ENCODE measurements around the gene ZSCAN30. TPM values are rescaled to one million over a fixed set of nuclear protein-coding genes. Genes with fewer than 3 reads are reported as not detected.

ZSCAN30 gene
- total RNA-seq, 1 donor from 2014 or later, result 30.8 TPM

GRCh38 chr18:35282353-35282752 is 7.7 kb downstream of the ZSCAN30 start:
- no peak for DNase-seq (ENCODE audit: low spot score)

DNA sequence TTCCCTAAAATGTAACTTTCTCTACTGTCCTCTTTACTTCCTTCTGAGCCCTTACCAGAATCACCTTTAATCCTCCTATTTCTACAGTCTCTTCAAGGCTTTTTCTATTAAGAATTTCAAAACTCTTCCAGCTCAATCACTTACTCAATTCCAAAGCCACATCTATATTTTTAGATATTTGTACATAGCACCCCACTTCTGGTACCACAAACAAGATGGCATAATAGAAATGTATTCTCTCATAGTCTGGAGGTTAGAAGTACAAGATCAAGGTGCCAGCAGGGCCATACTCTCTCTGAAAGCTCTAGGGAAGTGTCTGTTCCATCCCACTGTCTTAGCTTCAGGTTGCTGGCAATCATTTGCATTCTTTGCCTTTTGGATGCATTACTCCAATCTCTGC is 11.1 kb downstream of the ZSCAN30 start:
- no peak for DNase-seq (ENCODE audit: low spot score)

- no peak for DNase-seq (ENCODE audit: low spot score)
Measured at GRCh38 chr18:35278085-35278484, 11.9 kb downstream of the ZSCAN30 start.

DNA sequence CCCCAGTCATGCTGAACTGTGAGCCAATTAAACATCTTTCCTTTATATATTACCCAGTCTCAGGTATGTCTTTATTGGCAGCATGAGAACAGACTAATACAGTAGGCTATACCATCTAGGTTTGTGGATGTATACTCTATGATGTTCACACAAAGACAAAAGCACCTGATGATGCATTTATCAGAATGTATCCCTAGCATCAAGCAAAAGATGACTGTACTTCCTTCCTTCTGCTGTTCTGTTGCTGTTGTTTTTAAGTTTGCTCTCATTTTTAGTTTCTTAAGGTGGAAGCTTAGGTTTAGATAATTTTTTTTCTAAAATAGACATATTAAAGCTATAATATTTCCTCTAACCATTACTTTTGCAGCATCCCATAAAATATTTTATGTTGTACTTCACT is 12.4 kb downstream of the ZSCAN30 start:
- DNase-seq (ENCODE audit: low spot score), result no peak

DNA sequence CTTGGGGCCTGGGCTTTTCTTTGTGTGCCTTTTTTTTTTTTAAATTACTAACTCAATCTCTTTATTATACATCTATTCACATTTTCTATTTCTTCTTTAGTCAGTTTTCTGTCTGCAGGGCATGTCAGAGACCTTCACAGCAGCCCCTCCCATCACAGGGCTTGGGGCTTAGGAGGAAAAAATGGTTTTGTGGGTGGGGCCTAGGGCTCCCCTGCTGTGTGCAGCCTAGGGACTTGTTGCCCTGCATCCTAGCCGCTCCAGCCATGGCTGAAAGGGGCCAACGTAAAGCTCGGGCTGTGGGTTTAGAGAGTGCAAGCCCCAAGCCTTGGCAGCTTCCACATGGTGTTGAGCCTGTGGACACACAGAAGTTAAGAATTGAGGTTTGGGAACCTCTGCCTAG is 13.8 kb downstream of the ZSCAN30 start:
- DNase-seq (ENCODE audit: low spot score), result no peak

- no peak for DNase-seq (ENCODE audit: low spot score)
Measured at GRCh38 chr18:35271656-35272055, 18.4 kb downstream of the ZSCAN30 start.

DNA sequence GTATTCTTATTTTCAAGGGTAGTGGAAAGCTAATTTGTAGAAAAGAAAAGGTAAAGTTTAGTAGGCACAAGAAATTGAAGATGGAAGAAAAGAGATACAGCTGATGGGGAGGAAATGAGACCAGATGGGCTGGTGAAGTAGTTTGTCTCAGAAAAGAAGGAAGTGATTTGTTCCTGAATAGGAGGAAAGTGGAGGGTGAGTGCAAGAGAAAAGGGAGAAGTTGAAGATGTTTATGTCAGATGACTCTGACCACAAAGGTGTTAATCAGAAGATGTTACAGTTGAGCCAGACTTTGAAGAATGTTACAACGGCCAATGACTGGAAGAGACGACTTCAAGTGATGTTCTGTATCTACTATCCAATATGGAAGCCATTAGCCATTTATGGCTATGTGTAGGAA is 21.2 kb downstream of the ZSCAN30 start:
- DNase-seq (ENCODE audit: low spot score), result no peak

- no peak for DNase-seq (ENCODE audit: low spot score)
Measured at GRCh38 chr18:35267809-35268208, 22.2 kb downstream of the ZSCAN30 start.

DNA sequence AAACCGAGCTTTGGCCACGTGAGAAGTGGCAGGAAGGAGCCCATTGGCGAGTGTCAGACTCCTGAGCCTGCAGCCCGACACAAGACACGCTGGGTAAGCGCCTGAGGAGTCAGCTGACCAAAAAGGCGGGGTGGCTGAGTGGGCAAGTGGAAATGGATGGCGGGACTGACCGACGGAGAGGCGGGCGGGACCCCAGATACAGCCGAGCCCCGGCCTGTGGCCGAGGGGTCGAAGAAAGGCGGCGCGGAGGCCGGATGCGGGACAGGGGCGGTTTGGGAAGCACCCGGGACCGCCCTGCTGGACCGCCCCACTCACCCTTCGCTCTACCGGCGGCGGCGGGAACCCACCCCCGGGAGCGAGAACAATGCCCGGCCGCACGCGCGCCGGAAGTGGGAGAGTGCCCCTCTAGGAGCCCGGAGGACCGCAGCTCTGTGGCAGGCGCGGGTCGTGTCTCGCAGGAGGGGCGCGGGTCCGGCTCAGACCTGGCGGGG is 22.8 kb downstream of the ZSCAN30 start:
- DNase-seq (ENCODE audit: low spot score), result peak; percentile 83

DNA sequence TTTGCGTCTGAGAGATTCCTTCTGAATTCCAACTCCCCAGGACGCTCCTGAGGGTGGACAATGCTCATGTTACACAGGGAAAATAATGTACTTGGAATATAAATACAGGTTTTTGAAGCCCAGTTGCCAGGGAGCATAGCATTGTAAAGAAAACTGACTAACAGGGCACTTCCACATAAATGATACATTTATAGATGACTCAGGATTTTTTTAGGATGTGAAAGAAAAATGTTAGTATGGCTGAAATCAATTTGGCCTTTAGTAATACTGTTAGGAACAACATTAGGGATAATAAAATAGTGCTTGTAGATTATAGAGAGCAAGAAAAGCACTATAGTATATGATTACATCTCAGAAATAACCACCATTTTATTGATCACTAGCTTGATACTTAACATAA is 25.6 kb downstream of the ZSCAN30 start:
- DNase-seq (ENCODE audit: low spot score), result no peak

GRCh38 chr18:35256947-35257346 is 33.1 kb downstream of the ZSCAN30 start:
- DNase-seq (ENCODE audit: low spot score), result no peak

GRCh38 chr18:35253655-35254287 is 36.3 kb downstream of the ZSCAN30 start:
- no peak for DNase-seq (ENCODE audit: low spot score)

DNA sequence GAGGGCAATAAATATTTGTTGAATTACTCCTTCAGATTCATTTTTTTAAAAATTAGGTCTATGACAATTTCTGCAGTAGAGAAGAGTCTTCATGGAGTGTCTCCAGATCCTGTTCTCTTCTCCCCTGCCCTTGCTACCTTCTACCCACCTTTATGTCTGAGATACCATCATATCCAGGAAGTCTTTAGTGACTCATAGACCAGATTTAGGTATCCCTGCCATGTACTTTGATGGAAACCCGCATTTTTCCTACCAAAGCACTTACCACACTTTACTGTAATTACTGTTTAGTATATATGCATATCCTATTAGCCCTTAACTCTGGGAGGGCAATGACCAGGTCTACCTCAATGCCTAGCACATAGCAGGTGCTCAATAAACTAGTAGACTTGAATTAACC is 37.6 kb downstream of the ZSCAN30 start:
- no peak for DNase-seq (ENCODE audit: low spot score)

GRCh38 chr18:35248429-35248828 is 41.6 kb downstream of the ZSCAN30 start:
- no peak for DNase-seq (ENCODE audit: low spot score)

GRCh38 chr18:35247412-35248249 is 42.4 kb downstream of the ZSCAN30 start:
- no peak for DNase-seq (ENCODE audit: low spot score)

DNA sequence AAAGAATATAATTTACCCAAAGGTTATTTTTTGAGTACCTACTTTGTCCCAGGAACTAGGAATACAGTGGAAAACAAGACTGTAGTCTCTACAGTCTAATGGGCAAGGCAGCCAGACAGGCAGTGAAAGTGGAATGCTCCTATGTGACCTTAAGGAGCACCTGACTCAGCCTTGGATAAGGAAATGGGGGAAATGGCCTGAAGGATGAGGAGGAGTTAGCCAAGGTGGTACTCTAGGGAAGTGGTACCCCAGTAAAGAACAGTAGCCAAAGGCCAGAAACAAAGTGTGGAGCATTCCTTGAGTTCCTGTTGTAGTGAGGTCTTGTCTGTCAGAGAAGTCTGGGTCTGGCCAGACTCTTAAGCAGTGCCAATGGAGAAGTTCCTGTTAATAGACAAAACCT is 43.2 kb downstream of the ZSCAN30 start:
- no peak for DNase-seq (ENCODE audit: low spot score)

DNA sequence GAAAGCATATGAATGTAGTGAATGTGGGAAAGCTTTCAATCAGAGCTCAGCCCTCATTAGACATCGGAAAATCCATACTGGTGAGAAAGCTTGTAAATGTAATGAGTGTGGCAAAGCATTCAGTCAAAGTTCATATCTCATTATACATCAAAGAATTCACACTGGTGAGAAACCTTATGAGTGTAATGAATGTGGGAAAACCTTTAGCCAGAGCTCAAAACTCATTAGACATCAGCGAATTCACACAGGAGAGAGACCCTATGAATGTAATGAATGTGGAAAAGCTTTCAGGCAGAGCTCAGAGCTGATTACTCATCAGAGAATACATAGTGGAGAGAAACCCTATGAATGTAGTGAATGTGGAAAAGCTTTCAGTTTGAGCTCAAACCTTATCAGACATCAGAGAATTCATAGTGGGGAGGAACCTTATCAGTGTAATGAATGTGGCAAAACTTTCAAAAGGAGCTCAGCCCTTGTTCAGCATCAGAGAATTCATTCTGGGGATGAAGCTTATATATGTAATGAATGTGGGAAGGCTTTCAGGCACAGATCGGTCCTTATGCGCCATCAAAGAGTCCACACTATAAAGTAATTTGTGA is 44.2 kb downstream of the ZSCAN30 start:
- DNase-seq (ENCODE audit: low spot score), result no peak

GRCh38 chr18:35244671-35245070 is 45.4 kb downstream of the ZSCAN30 start:
- no peak for DNase-seq (ENCODE audit: low spot score)

- no peak for DNase-seq (ENCODE audit: low spot score)
Measured at GRCh38 chr18:35242426-35242825, 47.6 kb downstream of the ZSCAN30 start.

DNA sequence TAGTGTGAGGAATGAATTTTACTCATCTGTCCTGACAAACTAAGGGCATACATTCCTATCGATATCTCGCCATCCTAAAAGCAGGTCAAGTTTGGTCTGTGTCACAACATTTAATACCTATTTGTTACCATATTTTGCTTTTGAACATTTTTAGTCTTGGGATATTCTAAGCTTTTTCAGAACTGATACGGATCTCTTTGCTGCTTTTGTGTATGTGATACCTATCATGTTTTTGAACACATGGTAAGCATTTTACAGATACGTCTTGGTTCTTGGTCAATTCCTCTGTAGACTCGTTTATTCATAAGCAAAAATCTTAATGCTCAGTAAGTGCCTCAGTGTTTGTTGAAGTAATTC is 48.6 kb downstream of the ZSCAN30 start:
- DNase-seq (ENCODE audit: low spot score), result no peak

GRCh38 chr18:35240664-35241447 is 49.2 kb downstream of the ZSCAN30 start, which contains the start of gene ZNF397:
Gene ZNF397 (plus strand): TSS chr18:35241034. CDS start chr18:35242471, 1,437 bp downstream.
- peak; percentile 98 for DNase-seq (ENCODE audit: low spot score)

- no peak for DNase-seq (ENCODE audit: low spot score)
Measured at GRCh38 chr18:35239314-35239713, 50.7 kb downstream of the ZSCAN30 start.

Measured in umbilical cord (tissue), 2 donors.